CD4-positive, alpha-beta memory T cell (primary cell): Measurements from ENCODE around the gene TSHZ2. TPM values are rescaled to one million over a fixed set of nuclear protein-coding genes. Genes with fewer than 3 reads are reported as not detected.

Experiments
- CTCF ChIA-PET: fragments of 350-600 bp; sonication (Branson Sonifier 250); formaldehyde crosslinking; loops from one replicate; lab custom pipeline; 2021; ENCODE audit warnings: inconsistent platforms; ENCODE audit not compliant: partially characterized antibody; lab: Charles Lee
- POLR2A ChIA-PET: fragments of 350-600 bp; sonication (Branson Sonifier 250); formaldehyde crosslinking; loops from one replicate; lab custom pipeline; 2021; ENCODE audit not compliant: partially characterized antibody; lab: Charles Lee
- DNase-seq, 5 donors: peaks; one replicate each; pipeline versions ENCODE4 v3.0.0 to v3.0.0-alpha.2; 2020 to 2022; ENCODE audit warnings: mixed read lengths in 1 of 5
- H3K27ac ChIP-seq: one replicate; pipeline ENCODE4 v1.7.0; 2013; ENCODE audit warnings: low read depth, low read length
- H3K27me3 ChIP-seq: 2 replicates; pipeline ENCODE4 v1.7.0; 2013; ENCODE audit warnings: mild to moderate bottlenecking, low read length, moderate library complexity; ENCODE audit not compliant: insufficient read depth
- H3K36me3 ChIP-seq: 2 replicates; pipeline ENCODE4 v1.7.0; 2013; ENCODE audit warnings: mild to moderate bottlenecking, low read length, moderate library complexity; ENCODE audit not compliant: insufficient read depth
- H3K4me1 ChIP-seq: 2 replicates; pipeline ENCODE4 v1.7.0; 2013; ENCODE audit warnings: mild to moderate bottlenecking, low read length, moderate library complexity; ENCODE audit not compliant: insufficient read depth
- H3K4me3 ChIP-seq, 2 donors: one replicate each; pipeline ENCODE4 v1.7.0; 2013; ENCODE audit warnings: low read length in 2 of 2, mild to moderate bottlenecking in 1 of 2
- H3K9me3 ChIP-seq, 2 donors: one replicate each; pipeline ENCODE4 v1.7.0; 2013; ENCODE audit warnings: low read length in 2 of 2, control low read depth in 1 of 2; ENCODE audit not compliant: control insufficient read depth in 1 of 2
- H3K27ac Mint-ChIP-seq, 7 donors: one replicate each; pipeline ENCODE4 v1.8.0; 2020 to 2021; ENCODE audit warnings: mixed read lengths in 7 of 7, mild to moderate bottlenecking in 6 of 7, inconsistent platforms in 3 of 7, moderate library complexity in 3 of 7
- H3K27me3 Mint-ChIP-seq, 2 donors: one replicate each; pipeline ENCODE4 v1.8.0; 2020 to 2021; ENCODE audit warnings: mixed read lengths in 2 of 2
- H3K36me3 Mint-ChIP-seq, 2 donors: one replicate each; pipeline ENCODE4 v1.8.0; 2020 to 2021; ENCODE audit warnings: mixed read lengths in 2 of 2, inconsistent platforms in 1 of 2, mild to moderate bottlenecking in 1 of 2
- H3K4me1 Mint-ChIP-seq, 4 donors: one replicate each; pipeline ENCODE4 v1.8.0; 2020 to 2021; ENCODE audit warnings: mixed read lengths in 4 of 4, mild to moderate bottlenecking in 1 of 4
- H3K4me3 Mint-ChIP-seq, 8 donors: one replicate each; pipeline ENCODE4 v1.8.0; 2020 to 2021; ENCODE audit warnings: mixed read lengths in 8 of 8, mild to moderate bottlenecking in 7 of 8, moderate library complexity in 6 of 8, inconsistent platforms in 3 of 8
- H3K9me3 Mint-ChIP-seq, 8 donors: one replicate each; pipeline ENCODE4 v1.8.0; 2020 to 2021; ENCODE audit warnings: mixed read lengths in 8 of 8, mild to moderate bottlenecking in 5 of 8, inconsistent platforms in 3 of 8, moderate library complexity in 1 of 8
- intact Hi-C: fragments of 100-400 bp; cut with micrococcal nuclease; formaldehyde crosslinking; loops from one replicate; pipeline ENCODE4 v1.15.1; 2023
- polyA plus RNA-seq, 2 donors: library from polyadenylated mRNA; unstranded; fragments of 300-500 nt; fragmentation: Illumina TruSeq; gene quantifications; one replicate each; pipeline ENCODE4 v1.2.3, GENCODE V29; 2021
- total RNA-seq, 2 experiments: library from RNA; stranded (reverse); gene quantifications; one replicate each; pipeline ENCODE4 v1.2.3, GENCODE V29; 2021

Gene TSHZ2
- total and polyA plus RNA-seq, 4 experiments from 2014 or later, result 2.3 to 31.8 (median 17.1) TPM

DNA sequence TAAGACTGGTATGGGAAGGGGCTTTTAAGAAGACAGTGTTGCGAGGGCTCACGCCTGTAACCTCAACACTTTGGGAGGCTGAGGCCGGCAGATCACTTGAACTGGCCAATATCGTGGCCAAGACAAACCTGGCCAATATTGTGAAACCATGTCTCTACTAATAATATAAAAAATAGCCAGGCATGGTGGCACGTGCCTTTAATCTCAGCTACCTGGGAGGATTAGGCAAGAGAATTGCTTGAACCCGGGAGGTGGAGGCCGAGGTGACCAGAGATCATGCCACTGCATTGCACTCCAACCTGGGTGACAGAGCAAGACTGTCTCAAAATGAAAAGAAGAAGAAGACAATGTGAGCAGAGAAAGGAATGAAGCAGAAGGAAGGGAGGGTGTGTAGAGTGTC, 242.2 kb downstream of the TSHZ2 start:
- Mint-ChIP-seq H3K9me3 (no peaks in the 10 kb centered on the region), H3K4me1 (peaks cover 11 to 31% (median 23%) of the 10 kb centered on the region in 4 donors), H3K36me3 (no peaks in the 10 kb centered on the region), H3K4me3 (peak overlapping the region in 2 of 8 donors; percentile 9 to 83), H3K27me3 (no peaks in the 10 kb centered on the region), H3K27ac (peak overlapping the region in 5 of 7 donors; percentile 44 to 96 (median 74))
- intact Hi-C loops, result loop anchor here (2.0 to 10.0 kb wide), 2 partner anchors 190 to 242 kb away; partner anchors contain the start of gene TSHZ2
- peaks cover 31% of the 10 kb centered on the region for H3K4me1 ChIP-seq
- no peak overlapping the region for H3K4me3 ChIP-seq
- CTCF ChIA-PET, result interaction anchor here (1.2 to 8.2 kb wide), 4 partner anchors 12 to 1086 kb away, joined by 3 to 115 read pairs (median 6); no protein-coding TSS in a partner anchor
- no peaks in the 10 kb centered on the region for H3K9me3 ChIP-seq
- DNase-seq, result no peak
- H3K36me3 ChIP-seq, result no peaks in the 10 kb centered on the region
- H3K27me3 ChIP-seq, result no peaks in the 10 kb centered on the region
- no peak overlapping the region for H3K27ac ChIP-seq
- POLR2A ChIA-PET, result interaction anchor here (1.0 kb wide), 1 partner anchor 213 kb away, joined by 4 read pairs; no protein-coding TSS in a partner anchor

DNA sequence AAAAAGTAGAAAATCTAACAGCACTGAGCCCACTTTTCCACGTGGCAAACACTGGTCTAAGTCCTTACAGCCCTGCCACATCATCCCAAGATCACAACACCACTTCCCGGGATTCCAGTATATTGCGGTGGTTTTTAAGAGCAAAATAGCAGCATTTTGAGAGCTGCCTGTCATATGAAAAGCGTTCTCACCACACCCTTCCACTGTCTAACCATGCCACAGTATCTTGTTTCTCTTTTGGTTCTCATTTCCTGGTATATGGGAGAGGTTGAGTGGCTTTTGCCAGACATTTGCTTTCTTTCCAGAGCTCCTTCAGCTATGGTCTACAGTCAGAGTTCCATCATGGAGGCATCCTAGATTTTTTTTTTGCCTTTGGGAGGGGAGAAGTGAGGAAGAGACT, 243.0 kb downstream of the TSHZ2 start:
- peak overlapping the region; percentile 15 for H3K27ac ChIP-seq
- H3K27me3 ChIP-seq, result no peaks in the 10 kb centered on the region
- intact Hi-C loops, result loop anchor here (2.0 to 10.0 kb wide), 2 partner anchors 190 to 242 kb away; partner anchors contain the start of gene TSHZ2
- H3K4me1 Mint-ChIP-seq, result peaks cover 11 to 29% (median 23%) of the 10 kb centered on the region in 4 donors
- no peaks in the 10 kb centered on the region for H3K9me3 ChIP-seq
- CTCF ChIA-PET, result interaction anchor here (1.0 to 8.2 kb wide), 13 partner anchors 7 to 1086 kb away, joined by 3 to 115 read pairs (median 6); no protein-coding TSS in a partner anchor
- H3K9me3 Mint-ChIP-seq, result no peaks in the 10 kb centered on the region
- H3K4me1 ChIP-seq, result peaks cover 31% of the 10 kb centered on the region
- no peaks in the 10 kb centered on the region for H3K36me3 Mint-ChIP-seq
- peak in 3 of 5 donors; percentile 8 to 50 (median 15) for DNase-seq
- peak overlapping the region; percentile 33 to 83 (median 64) for H3K4me3 Mint-ChIP-seq
- no peaks in the 10 kb centered on the region for H3K36me3 ChIP-seq
- POLR2A ChIA-PET, result interaction anchor here (1.0 to 2.1 kb wide), 5 partner anchors 8 to 901 kb away, joined by 3 to 7 read pairs (median 4); no protein-coding TSS in a partner anchor
- H3K4me3 ChIP-seq, result peak overlapping the region in 1 of 2 donors; percentile 22
- peak overlapping the region; percentile 74 to 97 (median 95) for H3K27ac Mint-ChIP-seq
- no peaks in the 10 kb centered on the region for H3K27me3 Mint-ChIP-seq

DNA sequence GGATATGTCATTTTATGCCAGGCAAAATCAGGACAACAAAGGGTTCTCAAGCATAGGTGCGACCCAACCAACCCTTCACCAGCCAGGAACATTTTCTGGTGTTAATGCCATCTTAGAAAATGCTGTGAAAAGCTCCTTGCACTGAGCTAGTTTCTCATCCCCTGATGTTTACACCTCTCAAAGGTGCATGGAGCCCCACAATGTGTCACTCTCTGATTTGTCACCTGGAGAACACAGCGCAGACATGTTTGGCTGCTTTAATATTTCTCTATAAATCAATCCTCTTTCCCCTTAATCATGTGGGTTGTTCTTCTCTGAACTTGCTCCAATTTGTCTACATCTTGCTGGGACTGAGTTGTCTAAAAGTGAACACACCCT, 244.3 kb downstream of the TSHZ2 start:
- intact Hi-C loops, result loop anchor here (10.0 kb wide), 1 partner anchor 192 kb away; no protein-coding TSS in a partner anchor
- H3K27ac ChIP-seq, result no peak overlapping the region
- no peaks in the 10 kb centered on the region for H3K27me3 ChIP-seq
- H3K4me1 ChIP-seq, result peaks cover 31% of the 10 kb centered on the region
- Mint-ChIP-seq H3K27me3 (no peaks in the 10 kb centered on the region), H3K27ac (peak overlapping the region; percentile 36 to 88 (median 57)), H3K4me3 (peak overlapping the region; percentile 10 to 83 (median 74)), H3K9me3 (no peaks in the 10 kb centered on the region), H3K36me3 (no peaks in the 10 kb centered on the region), H3K4me1 (peaks cover 11 to 28% (median 23%) of the 10 kb centered on the region in 4 donors)
- H3K36me3 ChIP-seq, result no peaks in the 10 kb centered on the region
- no peaks in the 10 kb centered on the region for H3K9me3 ChIP-seq
- CTCF ChIA-PET, result interaction anchor here (0.6 to 8.2 kb wide), 29 partner anchors 9 to 983 kb away, joined by 3 to 115 read pairs (median 4); no protein-coding TSS in a partner anchor
- DNase-seq, result no peak
- H3K4me3 ChIP-seq, result peak overlapping the region in 1 of 2 donors; percentile 15
- POLR2A ChIA-PET, result interaction anchor here (1.3 to 2.1 kb wide), 5 partner anchors 9 to 904 kb away, joined by 3 to 7 read pairs (median 7); no protein-coding TSS in a partner anchor

DNA sequence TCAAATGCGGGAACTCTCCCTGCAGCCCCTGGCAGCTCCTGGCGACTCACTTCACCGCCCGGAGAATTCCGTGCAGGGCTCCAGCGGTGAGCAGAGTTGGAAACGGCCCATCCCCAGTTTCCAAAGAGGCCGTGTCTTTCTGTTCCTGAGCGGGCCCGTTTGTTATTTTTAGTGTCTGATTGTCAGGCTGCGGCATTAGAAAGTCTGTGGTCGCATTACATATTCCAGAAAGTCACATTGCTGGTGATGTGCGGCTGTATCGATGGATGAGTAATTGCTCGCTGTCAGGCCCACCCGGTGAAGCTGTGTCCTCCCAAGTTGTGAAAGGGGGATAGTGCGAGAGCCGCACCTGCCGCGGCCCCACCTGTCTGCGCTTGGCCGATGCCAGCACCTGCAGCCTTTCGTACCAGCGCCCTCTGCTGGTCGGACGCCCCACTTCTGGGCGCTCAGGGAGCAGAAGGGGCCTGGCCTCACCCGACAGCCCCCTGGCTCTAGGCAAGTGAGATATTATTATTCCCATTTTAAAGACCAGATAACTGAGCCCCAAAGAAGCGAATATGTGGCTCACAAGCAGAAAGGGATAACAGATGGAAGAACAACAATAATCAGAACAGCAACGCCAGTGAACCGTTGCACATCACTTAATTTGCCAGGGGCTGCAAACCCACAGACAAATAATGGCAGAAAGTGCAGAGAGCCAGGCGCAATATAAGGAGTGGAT, 244.9 kb downstream of the TSHZ2 start:
- CTCF ChIA-PET, result interaction anchor here (0.6 to 8.2 kb wide), 27 partner anchors 8 to 983 kb away, joined by 3 to 115 read pairs (median 4); no protein-coding TSS in a partner anchor
- H3K27me3 ChIP-seq, result no peaks in the 10 kb centered on the region
- H3K36me3 ChIP-seq, result no peaks in the 10 kb centered on the region
- peaks cover 31% of the 10 kb centered on the region for H3K4me1 ChIP-seq
- H3K4me3 Mint-ChIP-seq, result peak overlapping the region; percentile 67 to 83 (median 74)
- DNase-seq, result peak; percentile 65 to 76 (median 69)
- H3K4me3 ChIP-seq, result peak overlapping the region in 1 of 2 donors; percentile 15
- H3K9me3 Mint-ChIP-seq, result no peaks in the 10 kb centered on the region
- no peaks in the 10 kb centered on the region for H3K9me3 ChIP-seq
- H3K4me1 Mint-ChIP-seq, result peaks cover 11 to 28% (median 23%) of the 10 kb centered on the region in 4 donors
- H3K27ac ChIP-seq, result no peak overlapping the region
- POLR2A ChIA-PET, result interaction anchor here (1.8 to 2.1 kb wide), 3 partner anchors 10 to 905 kb away, joined by 7 read pairs; no protein-coding TSS in a partner anchor
- peak overlapping the region; percentile 36 to 88 (median 57) for H3K27ac Mint-ChIP-seq
- no peaks in the 10 kb centered on the region for H3K36me3 Mint-ChIP-seq
- no peaks in the 10 kb centered on the region for H3K27me3 Mint-ChIP-seq
- intact Hi-C loops, result loop anchor here (1.0 to 10.0 kb wide), 5 partner anchors 59 to 975 kb away; no protein-coding TSS in a partner anchor

DNA sequence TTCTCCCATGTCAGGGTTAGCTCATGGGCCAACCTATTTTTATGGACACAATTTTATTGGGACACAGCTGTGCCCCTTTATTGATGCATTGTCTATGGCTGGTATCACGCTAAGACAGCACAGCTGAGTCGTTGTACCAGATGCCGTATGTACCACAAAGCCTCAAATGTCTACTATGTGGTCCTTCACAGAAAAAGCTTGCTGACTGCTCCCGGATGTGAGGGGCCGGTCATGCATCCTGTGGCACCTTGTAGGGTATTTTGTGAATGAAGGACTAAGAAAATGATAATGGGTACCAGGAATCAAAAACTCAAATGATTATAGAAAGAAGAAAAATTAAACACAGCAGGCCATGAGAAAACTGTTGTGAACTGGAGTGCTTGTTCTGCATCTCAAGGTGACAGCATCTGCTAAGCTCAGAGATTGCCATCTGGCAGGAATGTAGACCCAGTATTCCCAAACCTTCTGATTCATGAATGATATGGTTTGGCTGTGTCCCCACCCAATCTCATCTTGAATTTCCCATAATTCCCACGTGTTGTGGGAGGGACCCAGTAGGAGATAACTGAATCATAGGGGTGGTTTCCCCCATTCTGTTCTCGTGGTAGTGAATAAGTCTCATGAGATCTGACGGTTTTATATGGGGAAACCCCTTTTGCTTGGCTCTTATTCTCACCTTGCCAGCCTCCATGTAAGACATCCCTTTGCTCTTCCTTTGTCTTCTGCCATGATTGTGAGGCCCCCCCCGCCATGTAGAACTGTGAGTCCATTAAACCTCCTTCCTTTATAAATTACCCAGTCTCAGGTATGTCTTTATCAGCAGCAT, 248.5 kb downstream of the TSHZ2 start:
- Histone ChIP-seq H3K36me3 (no peaks in the 10 kb centered on the region), H3K4me1 (peaks cover 14% of the 10 kb centered on the region), H3K27ac (no peak overlapping the region), H3K4me3 (no peak overlapping the region), H3K27me3 (no peaks in the 10 kb centered on the region), H3K9me3 (no peaks in the 10 kb centered on the region)
- no peak overlapping the region for H3K4me3 Mint-ChIP-seq
- no peak overlapping the region for H3K27ac Mint-ChIP-seq
- ChIA-PET CTCF (interaction anchor here (0.8 to 8.2 kb wide), 8 partner anchors 12 to 1029 kb away, joined by 3 to 115 read pairs (median 5); partner anchors contain the start of gene ZFP64), POLR2A (interaction anchor here (0.6 to 1.3 kb wide), 3 partner anchors 10 to 912 kb away, joined by 3 read pairs; no protein-coding TSS in a partner anchor)
- intact Hi-C loops, result no loop called here
- H3K36me3 Mint-ChIP-seq, result no peaks in the 10 kb centered on the region
- peaks cover 6 to 12% (median 9%) of the 10 kb centered on the region in 4 donors for H3K4me1 Mint-ChIP-seq
- DNase-seq, result no peak
- peaks cover 0 to 6% of the 10 kb centered on the region in 2 donors for H3K27me3 Mint-ChIP-seq
- no peaks in the 10 kb centered on the region for H3K9me3 Mint-ChIP-seq

DNA sequence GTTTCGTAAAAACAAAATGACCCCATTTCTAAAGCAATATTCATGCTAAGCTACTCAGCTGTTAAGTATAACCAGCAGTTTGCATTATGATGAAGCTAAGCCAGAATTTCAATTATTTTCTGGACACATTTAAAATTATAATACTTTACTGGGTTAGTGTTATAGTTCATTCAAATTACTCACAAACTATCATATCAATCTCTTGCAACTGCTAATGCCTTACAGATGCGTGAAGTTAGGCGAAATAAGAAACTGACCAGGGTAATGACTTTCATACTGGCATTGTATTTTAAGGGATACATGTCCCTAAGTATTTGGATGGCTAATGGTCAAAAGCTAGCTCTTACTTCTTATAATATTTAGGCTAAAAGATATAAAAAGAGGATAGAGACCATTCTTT, 249.6 kb downstream of the TSHZ2 start:
- Mint-ChIP-seq H3K36me3 (no peaks in the 10 kb centered on the region), H3K4me1 (peaks cover 5 to 6% (median 6%) of the 10 kb centered on the region in 4 donors), H3K27ac (no peak overlapping the region), H3K4me3 (no peak overlapping the region), H3K27me3 (peaks cover 0 to 6% of the 10 kb centered on the region in 2 donors), H3K9me3 (no peaks in the 10 kb centered on the region)
- no peaks in the 10 kb centered on the region for H3K9me3 ChIP-seq
- CTCF ChIA-PET, result interaction anchor here (1.2 to 8.2 kb wide), 2 partner anchors 13 to 910 kb away, joined by 3 to 115 read pairs; no protein-coding TSS in a partner anchor
- H3K4me1 ChIP-seq, result peaks cover 4% of the 10 kb centered on the region
- H3K27me3 ChIP-seq, result no peaks in the 10 kb centered on the region
- no peak overlapping the region for H3K4me3 ChIP-seq
- no peaks in the 10 kb centered on the region for H3K36me3 ChIP-seq
- H3K27ac ChIP-seq, result no peak overlapping the region
- no peak for DNase-seq
- POLR2A ChIA-PET, result interaction anchor here (0.6 kb wide), 1 partner anchor 913 kb away, joined by 3 read pairs; no protein-coding TSS in a partner anchor
- intact Hi-C loops, result no loop called here
